ENCODE measurements around the gene CPS1. TPM values are rescaled to one million over a fixed set of nuclear protein-coding genes. Genes with fewer than 3 reads are reported as not detected.

The CPS1 gene
- total RNA-seq, 2 donors from 2014 or later, result 2.7 to 3.3 TPM

DNA sequence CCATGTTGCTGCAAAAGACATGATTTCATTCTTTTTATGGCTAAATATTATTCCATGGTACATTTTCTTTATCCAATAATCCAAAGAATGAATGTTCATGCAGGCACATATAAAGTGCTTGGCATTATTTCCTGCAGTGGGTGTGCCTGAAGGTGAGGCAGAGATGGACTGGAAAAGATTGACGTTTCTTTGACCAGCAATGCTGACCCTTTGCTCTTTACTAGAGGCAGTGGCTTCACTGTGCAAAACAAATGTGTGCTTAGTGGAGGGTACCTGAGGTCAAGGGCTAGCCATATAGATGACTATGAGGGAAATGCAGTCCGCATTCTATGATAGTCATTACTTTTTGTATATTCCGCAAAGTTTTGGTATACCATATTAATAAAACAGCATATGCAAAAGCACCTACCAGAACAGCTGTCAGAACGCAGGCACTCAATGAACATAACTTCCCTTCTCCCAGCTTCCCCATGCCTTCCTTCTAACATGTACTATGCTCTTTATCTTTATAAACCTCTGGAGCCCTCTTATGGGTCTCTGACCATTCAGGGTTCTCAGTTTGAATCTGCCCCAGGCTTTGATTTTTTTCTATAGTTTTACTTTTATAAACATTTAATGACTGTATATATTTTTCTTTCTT, 32.6 kb upstream of the CPS1 start:
- DNase-seq, result no peak
- Histone ChIP-seq H3K36me3 (no peaks in the 10 kb centered on the region), H3K4me1 (no peaks in the 10 kb centered on the region), H3K27ac (no peak overlapping the region), H3K9ac (ENCODE audit: low read depth in 2 of 2, low read length in 2 of 2) (no peak overlapping the region), H3K9me3 (no peaks in the 10 kb centered on the region), H3K27me3 (no peaks in the 10 kb centered on the region), H3K4me3 (no peak overlapping the region)
- intact Hi-C loops (cut with DNase I), result no loop called here
- TF ChIP-seq, protein P1, sequence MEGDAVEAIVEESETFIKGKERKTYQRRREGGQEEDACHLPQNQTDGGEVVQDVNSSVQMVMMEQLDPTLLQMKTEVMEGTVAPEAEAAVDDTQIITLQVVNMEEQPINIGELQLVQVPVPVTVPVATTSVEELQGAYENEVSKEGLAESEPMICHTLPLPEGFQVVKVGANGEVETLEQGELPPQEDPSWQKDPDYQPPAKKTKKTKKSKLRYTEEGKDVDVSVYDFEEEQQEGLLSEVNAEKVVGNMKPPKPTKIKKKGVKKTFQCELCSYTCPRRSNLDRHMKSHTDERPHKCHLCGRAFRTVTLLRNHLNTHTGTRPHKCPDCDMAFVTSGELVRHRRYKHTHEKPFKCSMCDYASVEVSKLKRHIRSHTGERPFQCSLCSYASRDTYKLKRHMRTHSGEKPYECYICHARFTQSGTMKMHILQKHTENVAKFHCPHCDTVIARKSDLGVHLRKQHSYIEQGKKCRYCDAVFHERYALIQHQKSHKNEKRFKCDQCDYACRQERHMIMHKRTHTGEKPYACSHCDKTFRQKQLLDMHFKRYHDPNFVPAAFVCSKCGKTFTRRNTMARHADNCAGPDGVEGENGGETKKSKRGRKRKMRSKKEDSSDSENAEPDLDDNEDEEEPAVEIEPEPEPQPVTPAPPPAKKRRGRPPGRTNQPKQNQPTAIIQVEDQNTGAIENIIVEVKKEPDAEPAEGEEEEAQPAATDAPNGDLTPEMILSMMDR (IDR thresholded peaks at IDR 0.05), result no peak

DNA sequence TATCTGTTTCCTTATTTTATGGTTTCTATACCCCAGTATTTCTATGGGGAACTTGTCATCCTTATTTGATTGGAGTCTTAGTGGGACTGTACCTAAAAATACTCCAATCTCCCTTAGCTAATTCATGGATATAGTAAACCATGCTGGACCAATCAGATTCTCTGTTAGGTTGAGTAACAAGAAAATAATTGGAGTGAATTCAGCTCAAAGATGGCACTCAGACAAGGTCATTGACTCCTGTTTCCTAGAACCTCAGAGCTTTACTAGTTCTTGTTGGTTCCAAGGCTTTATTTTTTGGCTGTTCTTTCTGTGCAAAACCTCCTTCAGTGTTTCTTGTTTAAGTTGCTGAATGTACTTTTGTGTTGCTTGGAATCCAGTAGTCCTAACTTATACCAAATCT, 31.9 kb upstream of the CPS1 start:
- H3K9me3 ChIP-seq, result no peaks in the 10 kb centered on the region
- no peak for DNase-seq
- TF ChIP-seq, protein P1 (IDR thresholded peaks at IDR 0.05), result no peak
- no peak overlapping the region for H3K4me3 ChIP-seq
- H3K36me3 ChIP-seq, result no peaks in the 10 kb centered on the region
- H3K27me3 ChIP-seq, result no peaks in the 10 kb centered on the region
- intact Hi-C loops (cut with DNase I), result no loop called here
- H3K4me1 ChIP-seq, result no peaks in the 10 kb centered on the region
- no peak overlapping the region for H3K9ac ChIP-seq (ENCODE audit: low read depth in 2 of 2, low read length in 2 of 2)
- H3K27ac ChIP-seq, result no peak overlapping the region

DNA sequence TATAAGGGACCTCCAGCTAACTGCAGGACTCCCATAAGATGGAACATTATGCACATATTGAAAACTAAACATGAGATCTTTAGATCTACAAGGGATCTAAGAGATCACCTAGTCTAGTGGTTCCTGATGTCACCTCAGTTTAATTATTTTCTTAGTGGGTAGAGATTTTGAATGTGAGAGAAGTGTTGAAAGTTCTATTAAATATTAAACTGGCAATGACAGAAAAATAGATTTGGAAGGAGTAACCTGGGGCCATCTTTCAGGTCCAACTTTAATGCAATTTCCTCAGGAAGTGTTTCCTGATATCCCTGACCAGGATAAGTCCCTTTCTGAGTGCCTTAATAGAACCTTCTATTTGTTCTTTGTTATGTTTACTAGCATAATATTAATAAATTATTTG, 29.1 kb upstream of the CPS1 start:
- H3K4me3 ChIP-seq, result no peak overlapping the region
- H3K9ac ChIP-seq (ENCODE audit: low read depth in 2 of 2, low read length in 2 of 2), result no peak overlapping the region
- no peaks in the 10 kb centered on the region for H3K4me1 ChIP-seq
- H3K27me3 ChIP-seq, result no peaks in the 10 kb centered on the region
- intact Hi-C loops (cut with DNase I), result no loop called here
- TF ChIP-seq, protein P1 (IDR thresholded peaks at IDR 0.05), result no peak
- no peaks in the 10 kb centered on the region for H3K9me3 ChIP-seq
- H3K36me3 ChIP-seq, result no peaks in the 10 kb centered on the region
- no peak for DNase-seq
- H3K27ac ChIP-seq, result no peak overlapping the region

DNA sequence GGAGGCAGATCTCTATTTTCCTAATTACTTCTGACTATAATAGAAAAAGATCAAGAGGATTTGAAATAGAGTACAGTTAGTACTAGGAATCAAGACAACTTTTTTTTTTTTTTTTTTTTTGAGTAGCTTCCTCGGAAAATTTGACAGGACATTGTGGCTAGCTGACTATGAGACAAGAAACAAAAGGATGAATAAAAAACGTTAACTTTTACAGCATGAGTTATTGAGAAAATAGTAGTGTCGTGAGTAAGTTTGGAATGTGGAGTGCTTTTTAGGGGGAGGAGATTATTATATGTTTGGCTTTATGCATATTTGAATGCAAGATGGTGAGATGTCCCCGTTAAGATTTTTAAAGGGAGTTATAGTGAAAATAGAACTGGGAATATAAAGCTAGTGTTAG, 27.7 kb upstream of the CPS1 start:
- H3K9ac ChIP-seq (ENCODE audit: low read depth in 2 of 2, low read length in 2 of 2), result no peak overlapping the region
- no peaks in the 10 kb centered on the region for H3K27me3 ChIP-seq
- TF ChIP-seq, protein P1 (IDR thresholded peaks at IDR 0.05), result no peak
- H3K4me3 ChIP-seq, result no peak overlapping the region
- intact Hi-C loops (cut with DNase I), result no loop called here
- H3K36me3 ChIP-seq, result no peaks in the 10 kb centered on the region
- no peak overlapping the region for H3K27ac ChIP-seq
- no peak for DNase-seq
- H3K9me3 ChIP-seq, result no peaks in the 10 kb centered on the region
- no peaks in the 10 kb centered on the region for H3K4me1 ChIP-seq

DNA sequence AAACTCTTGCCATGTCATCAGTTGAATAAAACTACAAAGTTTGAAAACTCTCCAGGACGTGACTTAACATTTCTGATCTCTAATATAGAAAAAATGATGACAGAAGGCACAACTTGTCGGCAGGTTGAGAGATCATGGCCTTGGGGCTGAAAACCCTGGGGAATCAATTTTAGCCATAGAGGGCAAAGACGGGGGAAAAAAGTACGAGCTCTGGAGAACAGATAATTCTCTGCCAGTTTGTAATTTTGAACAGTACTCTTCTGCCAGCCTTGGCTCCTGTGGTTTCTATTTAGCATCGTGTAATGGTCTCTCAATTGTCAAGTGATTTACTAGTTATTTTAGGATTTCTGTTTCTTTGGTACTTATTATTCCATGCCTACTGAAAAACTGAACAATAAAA, 25.3 kb upstream of the CPS1 start:
- no peak overlapping the region for H3K4me3 ChIP-seq
- H3K27ac ChIP-seq, result no peak overlapping the region
- no peaks in the 10 kb centered on the region for H3K36me3 ChIP-seq
- H3K9ac ChIP-seq (ENCODE audit: low read depth in 2 of 2, low read length in 2 of 2), result no peak overlapping the region
- TF ChIP-seq, protein P1 (IDR thresholded peaks at IDR 0.05), result no peak
- intact Hi-C loops (cut with DNase I), result no loop called here
- no peaks in the 10 kb centered on the region for H3K27me3 ChIP-seq
- no peaks in the 10 kb centered on the region for H3K9me3 ChIP-seq
- H3K4me1 ChIP-seq, result no peaks in the 10 kb centered on the region
- no peak for DNase-seq
